ENCODE data around the gene TNFAIP3. TPM values are rescaled to one million over a fixed set of nuclear protein-coding genes. Genes with fewer than 3 reads are reported as not detected.

TNFAIP3 gene
- total and polyA plus RNA-seq, 2 donors (not counting 3 experiments of a cell fraction or from before 2014, with no cell fraction given), result 4.0 to 8.6 TPM

DNA sequence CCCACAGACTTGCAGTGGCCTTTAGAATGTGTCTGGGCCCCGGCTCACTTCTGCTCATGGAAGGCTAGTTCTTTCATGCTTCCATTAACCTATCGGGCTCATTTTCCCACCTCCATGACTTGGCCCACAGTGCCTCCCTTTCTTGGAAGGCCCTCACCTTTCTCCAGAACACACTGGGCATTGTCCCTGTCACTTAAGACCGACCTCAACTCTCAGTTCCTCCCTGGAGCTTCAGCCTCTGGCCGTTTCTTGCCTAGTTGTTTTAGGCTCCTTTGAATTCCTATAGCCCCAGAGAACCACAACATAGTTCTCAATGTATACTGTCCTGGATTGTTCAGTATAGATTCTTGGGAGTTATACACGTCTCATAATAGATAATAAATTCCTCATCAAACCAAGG, 19.3 kb upstream of the TNFAIP3 start:
- dilution Hi-C loops (cut with MboI; ENCODE audit: extremely low pct_ligation_motif_present, low sequenced_read_pairs), result no loop called here
- H3K27ac ChIP-seq (ENCODE audit: insufficient read depth, low read depth, low read length), result no peak overlapping the region
- no peak overlapping the region for H3K4me3 ChIP-seq (replicated peaks in 1 of 3; ENCODE audit: insufficient read depth in 1 of 3, low read depth in 1 of 3, low read length in 3 of 3)
- H3K9ac ChIP-seq (replicated peaks; ENCODE audit: extremely low read depth, insufficient read depth, low read length), result no peak overlapping the region
- FAIRE-seq (no peak), DNase-seq (ENCODE audit: low read depth, low spot score) (no peak)
- no peaks in the 10 kb centered on the region for H3K27me3 ChIP-seq (ENCODE audit: control insufficient read depth in 2 of 2, insufficient read depth in 2 of 2, low read length in 2 of 2)
- no peaks in the 10 kb centered on the region for H3K9me1 ChIP-seq (replicated peaks; ENCODE audit: control insufficient read depth, extremely low read depth, insufficient read depth, low read length)
- no peak overlapping the region for H2AFZ ChIP-seq (ENCODE audit: low read depth, low read length)
- H3K79me2 ChIP-seq (ENCODE audit: control insufficient read depth, insufficient read depth, low read length), result no peaks in the 10 kb centered on the region
- no peaks in the 10 kb centered on the region for H3K9me3 ChIP-seq (replicated peaks; ENCODE audit: control insufficient read depth, insufficient read depth, low read length)
- intact Hi-C loops (cut with micrococcal nuclease), result no loop called here
- BruUV-seq (replicated peaks), result no TSS peak
- TF ChIP-seq FOS (IDR thresholded peaks at IDR 0.05; ENCODE audit: borderline replicate concordance, insufficient read depth, low read length) (no peak), MYC (IDR thresholded peaks at IDR 0.05; ENCODE audit: low read depth, low read length) (no peak), JUN (IDR thresholded peaks at IDR 0.05; ENCODE audit: borderline replicate concordance, insufficient read depth, insufficient read length, low read depth) (no peak), GATA2 (IDR thresholded peaks at IDR 0.05; ENCODE audit: insufficient read depth, insufficient read length, low read depth, low read length) (no peak), POLR2AphosphoS5 (IDR thresholded peaks at IDR 0.05; ENCODE audit: insufficient read depth, low read depth, low read length) (no peak), POLR2A (IDR thresholded peaks at IDR 0.05; ENCODE audit: low read depth, low read length) (no peak), EZH2 (IDR thresholded peaks at IDR 0.05; ENCODE audit: borderline replicate concordance, low read depth, low read length, severe bottlenecking) (no peak)
- TF ChIP-seq, protein P1, sequence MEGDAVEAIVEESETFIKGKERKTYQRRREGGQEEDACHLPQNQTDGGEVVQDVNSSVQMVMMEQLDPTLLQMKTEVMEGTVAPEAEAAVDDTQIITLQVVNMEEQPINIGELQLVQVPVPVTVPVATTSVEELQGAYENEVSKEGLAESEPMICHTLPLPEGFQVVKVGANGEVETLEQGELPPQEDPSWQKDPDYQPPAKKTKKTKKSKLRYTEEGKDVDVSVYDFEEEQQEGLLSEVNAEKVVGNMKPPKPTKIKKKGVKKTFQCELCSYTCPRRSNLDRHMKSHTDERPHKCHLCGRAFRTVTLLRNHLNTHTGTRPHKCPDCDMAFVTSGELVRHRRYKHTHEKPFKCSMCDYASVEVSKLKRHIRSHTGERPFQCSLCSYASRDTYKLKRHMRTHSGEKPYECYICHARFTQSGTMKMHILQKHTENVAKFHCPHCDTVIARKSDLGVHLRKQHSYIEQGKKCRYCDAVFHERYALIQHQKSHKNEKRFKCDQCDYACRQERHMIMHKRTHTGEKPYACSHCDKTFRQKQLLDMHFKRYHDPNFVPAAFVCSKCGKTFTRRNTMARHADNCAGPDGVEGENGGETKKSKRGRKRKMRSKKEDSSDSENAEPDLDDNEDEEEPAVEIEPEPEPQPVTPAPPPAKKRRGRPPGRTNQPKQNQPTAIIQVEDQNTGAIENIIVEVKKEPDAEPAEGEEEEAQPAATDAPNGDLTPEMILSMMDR (IDR thresholded peaks at IDR 0.05; ENCODE audit: extremely low read depth in 1 of 2, insufficient read depth in 1 of 2, low read depth in 1 of 2, low read length in 2 of 2), result no peak
- TF ChIP-seq, protein P2, sequence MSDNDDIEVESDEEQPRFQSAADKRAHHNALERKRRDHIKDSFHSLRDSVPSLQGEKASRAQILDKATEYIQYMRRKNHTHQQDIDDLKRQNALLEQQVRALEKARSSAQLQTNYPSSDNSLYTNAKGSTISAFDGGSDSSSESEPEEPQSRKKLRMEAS (IDR thresholded peaks at IDR 0.05; ENCODE audit: insufficient read depth, insufficient read length), result no peak
- ChIA-PET POLR2A (no interaction called here), CTCF (interaction anchor here (1.0 kb wide), 1 partner anchor 140 kb away, joined by 3 read pairs; no protein-coding TSS in a partner anchor)
- no peaks in the 10 kb centered on the region for H4K20me1 ChIP-seq (replicated peaks; ENCODE audit: control insufficient read depth, extremely low read depth, insufficient read depth, low read length)
- no peak overlapping the region for H3K4me2 ChIP-seq (ENCODE audit: insufficient read depth, low read length)
- H3K36me3 ChIP-seq (ENCODE audit: control insufficient read depth in 2 of 2, extremely low read depth in 1 of 2, insufficient read depth in 2 of 2, low read length in 2 of 2), result no peaks in the 10 kb centered on the region
- no peaks in the 10 kb centered on the region for H3K4me1 ChIP-seq (ENCODE audit: control insufficient read depth, extremely low read depth, insufficient read depth, low read length)
